IMR-90 (cell line): ENCODE measurements around the gene STRADA. TPM values are rescaled to one million over a fixed set of nuclear protein-coding genes. Genes with fewer than 3 reads are reported as not detected.

Experiments used
- ATAC-seq: fragments of 200-7000 bp; cut with Tn5 transposase; 2 replicates; pipeline ENCODE4 v1.9.1; 2020; ENCODE audit warnings: low read depth, mild to moderate bottlenecking, moderate library complexity
- BruUV-seq: library from RNA; stranded (reverse); fragments of 400-500 nt; replicated peaks from 2 replicates; lab custom pipeline; 2021; lab: Mats Ljungman, UMichigan
- CTCF ChIA-PET: fragments of 300-600 bp; formaldehyde crosslinking; extraction: SDS; loops from one replicate; lab custom pipeline; 2021; ENCODE audit warnings: antibody characterized with exemption; lab: Yijun Ruan, JAX
- POLR2A ChIA-PET: fragments of 300-600 bp; sonication (Branson Sonifier 250); formaldehyde crosslinking; loops from one replicate; lab custom pipeline; 2022; ENCODE audit warnings: antibody characterized with exemption; ENCODE audit not compliant: unreplicated experiment; lab: Charles Lee
- DNase-seq: peaks from one replicate; pipeline ENCODE4 v3.0.0; 2013
- H2AFZ ChIP-seq: replicated peaks from 2 replicates; pipeline ENCODE3; 2013; ENCODE audit warnings: low read length, mild to moderate bottlenecking; ENCODE audit not compliant: poor library complexity
- H2AK5ac ChIP-seq: 2 replicates; pipeline ENCODE4 v1.6.1; 2013; ENCODE audit warnings: low read depth, low read length, inconsistent platforms
- H2AK9ac ChIP-seq: replicated peaks from 2 replicates; pipeline ENCODE3; 2013; ENCODE audit warnings: mild to moderate bottlenecking, low read depth, low read length, moderate library complexity; ENCODE audit not compliant: poor library complexity
- H2BK120ac ChIP-seq: 2 replicates; pipeline ENCODE4 v1.6.1; 2013; ENCODE audit warnings: low read depth, low read length, inconsistent platforms
- H2BK15ac ChIP-seq: 3 replicates; pipeline ENCODE4 v1.6.1; 2013; ENCODE audit warnings: low read depth, low read length, inconsistent platforms
- H2BK20ac ChIP-seq: 2 replicates; pipeline ENCODE4 v1.6.1; 2013; ENCODE audit warnings: low read depth, mild to moderate bottlenecking, inconsistent platforms, low read length, moderate library complexity
- H2BK5ac ChIP-seq: 2 replicates; pipeline ENCODE4 v1.6.1; 2013; ENCODE audit warnings: mild to moderate bottlenecking, low read depth, low read length, inconsistent platforms; ENCODE audit not compliant: poor library complexity, severe bottlenecking
- H3K14ac ChIP-seq: replicated peaks from 2 replicates; pipeline ENCODE4 v1.6.1; 2013; ENCODE audit warnings: low read depth, low read length, inconsistent platforms
- H3K18ac ChIP-seq: 2 replicates; pipeline ENCODE4 v1.6.1; 2013; ENCODE audit warnings: low read depth, low read length, control low read depth
- H3K23ac ChIP-seq: 2 replicates; pipeline ENCODE4 v1.6.1; 2013; ENCODE audit warnings: low read depth, low read length, inconsistent platforms
- H3K27ac ChIP-seq: 2 replicates; pipeline ENCODE4 v1.5.1; 2013; ENCODE audit warnings: mild to moderate bottlenecking, control low read depth, low read length; ENCODE audit not compliant: insufficient read depth
- H3K27me3 ChIP-seq: 2 replicates; pipeline ENCODE4 v1.6.1; 2013; ENCODE audit warnings: low read length; ENCODE audit not compliant: control insufficient read depth, insufficient read depth
- H3K36me3 ChIP-seq: 2 replicates; pipeline ENCODE4 v1.6.1; 2013; ENCODE audit warnings: low read length, mixed read lengths; ENCODE audit not compliant: control insufficient read depth, insufficient read depth
- H3K4ac ChIP-seq: 2 replicates; pipeline ENCODE4 v1.6.1; 2013; ENCODE audit warnings: low read depth, low read length, inconsistent platforms
- H3K4me1 ChIP-seq: 2 replicates; pipeline ENCODE4 v1.6.1; 2013; ENCODE audit warnings: low read length, mixed read lengths; ENCODE audit not compliant: control insufficient read depth, insufficient read depth
- H3K4me2 ChIP-seq: 2 replicates; pipeline ENCODE4 v1.6.1; 2013; ENCODE audit warnings: low read depth, mild to moderate bottlenecking, control low read depth, low read length, moderate library complexity
- H3K4me3 ChIP-seq: 2 replicates; pipeline ENCODE4 v1.5.1; 2013; ENCODE audit warnings: low read depth, mild to moderate bottlenecking, control low read depth, low read length, moderate library complexity; ENCODE audit not compliant: insufficient read depth
- H3K56ac ChIP-seq: 2 replicates; pipeline ENCODE4 v1.6.1; 2013; ENCODE audit warnings: low read length, inconsistent platforms; ENCODE audit not compliant: insufficient read depth; ENCODE audit errors: extremely low read depth
- H3K79me1 ChIP-seq, 2 experiments: 2 replicates each; pipeline ENCODE4 v1.6.1; 2013; ENCODE audit warnings: low read length in 2 of 2, inconsistent platforms in 1 of 2, low read depth in 1 of 2
- H3K9ac ChIP-seq: 2 replicates; pipeline ENCODE4 v1.6.1; 2013; ENCODE audit warnings: low read depth, low read length, control low read depth
- H3K9me1 ChIP-seq: 2 replicates; pipeline ENCODE4 v1.6.1; 2013; ENCODE audit warnings: low read length, inconsistent platforms; ENCODE audit not compliant: insufficient read depth
- H3K9me3 ChIP-seq: 2 replicates; pipeline ENCODE4 v1.6.1; 2013; ENCODE audit warnings: low read length; ENCODE audit not compliant: control insufficient read depth, insufficient read depth
- H4K20me1 ChIP-seq: 2 replicates; pipeline ENCODE4 v1.6.1; 2013; ENCODE audit warnings: low read length, inconsistent platforms; ENCODE audit not compliant: insufficient read depth
- H4K5ac ChIP-seq: 2 replicates; pipeline ENCODE4 v1.6.1; 2013; ENCODE audit warnings: mild to moderate bottlenecking, low read depth, low read length, control low read depth
- H4K8ac ChIP-seq, 2 experiments: 2 replicates each; pipeline ENCODE4 v1.6.1; 2013; ENCODE audit warnings: low read depth in 2 of 2, low read length in 2 of 2, control low read depth in 1 of 2, inconsistent platforms in 1 of 2
- H4K91ac ChIP-seq: 2 replicates; pipeline ENCODE4 v1.6.1; 2013; ENCODE audit warnings: low read depth, low read length, inconsistent platforms; ENCODE audit not compliant: insufficient read depth
- CEBPB ChIP-seq: IDR thresholded peaks from 2 replicates; pipeline ENCODE4 v1.6.1; 2012; ENCODE audit warnings: low read depth, low read length, improper control_type of control experiment
- FOS ChIP-seq: fragments of 150-350 bp; IDR thresholded peaks from 2 replicates; pipeline ENCODE4 v1.6.1; 2016; ENCODE audit warnings: low read depth, low read length
- MAZ ChIP-seq: IDR thresholded peaks from 2 replicates; pipeline ENCODE4 v1.6.1; 2012; ENCODE audit warnings: low read depth, mild to moderate bottlenecking, low read length, improper control_type of control experiment, moderate library complexity, borderline replicate concordance
- MXI1 ChIP-seq: IDR thresholded peaks from 2 replicates; pipeline ENCODE4 v1.6.1; 2012; ENCODE audit warnings: low read depth, mild to moderate bottlenecking, low read length, moderate library complexity, borderline replicate concordance
- POLR2A ChIP-seq: IDR thresholded peaks from 2 replicates; pipeline ENCODE4 v1.6.1; 2012; ENCODE audit warnings: mild to moderate bottlenecking, low read depth, low read length
- RCOR1 ChIP-seq: IDR thresholded peaks from 2 replicates; pipeline ENCODE4 v1.6.1; 2012; ENCODE audit warnings: mild to moderate bottlenecking, low read length, improper control_type of control experiment; ENCODE audit not compliant: insufficient replicate concordance
- RFX5 ChIP-seq: IDR thresholded peaks from 2 replicates; pipeline ENCODE4 v1.8.0; 2012; ENCODE audit warnings: low read depth, mild to moderate bottlenecking, low read length, moderate library complexity
- WGBS, 2 experiments: methylation state at CpG; one replicate each; pipeline versions ENCODE4 v1.1.5 to v1.1.7; 2013; ENCODE audit warnings: missing lambda C conversion rate in 2 of 2; ENCODE audit not compliant: insufficient read length in 1 of 2; ENCODE audit errors: extremely low coverage in 2 of 2; 5-methylcytosine and 5-hydroxymethylcytosine counted together
- dilution Hi-C: fragments of 300-500 bp; cut with HindIII; formaldehyde crosslinking; loops from one replicate; pipeline ENCODE4 v1.14.3; 2018; ENCODE audit warnings: low sequenced_read_pairs; ENCODE audit not compliant: unreplicated experiment
- in situ Hi-C: fragments of 300-500 bp; cut with MboI; formaldehyde crosslinking; loops from 3 replicates; pipeline ENCODE4 v1.14.3; 2019; ENCODE audit warnings: low sequenced_read_pairs, inconsistent platforms, mixed read lengths
- intact Hi-C: fragments of 100-400 bp; cut with micrococcal nuclease; formaldehyde crosslinking; loops from 2 replicates; pipeline ENCODE4 v1.10.0; 2022
- polyA plus RNA-seq, 3 experiments: library from polyadenylated mRNA; depleted of rRNA; stranded (reverse); fragments of >200 nt; gene quantifications; 2 replicates each; pipeline ENCODE4 v1.2.3, GENCODE V29; 2012; ENCODE audit warnings: low replicate concordance in 1 of 3
- total RNA-seq: library from RNA; depleted of rRNA; stranded (reverse); fragments of >200 nt; gene quantifications from 2 replicates; pipeline ENCODE4 v1.2.3, GENCODE V29; 2012

STRADA gene
- total and polyA plus RNA-seq, 2 of the 4 experiments (the other 2 are of a cell fraction) = 19.9 to 30.9 TPM

DNA sequence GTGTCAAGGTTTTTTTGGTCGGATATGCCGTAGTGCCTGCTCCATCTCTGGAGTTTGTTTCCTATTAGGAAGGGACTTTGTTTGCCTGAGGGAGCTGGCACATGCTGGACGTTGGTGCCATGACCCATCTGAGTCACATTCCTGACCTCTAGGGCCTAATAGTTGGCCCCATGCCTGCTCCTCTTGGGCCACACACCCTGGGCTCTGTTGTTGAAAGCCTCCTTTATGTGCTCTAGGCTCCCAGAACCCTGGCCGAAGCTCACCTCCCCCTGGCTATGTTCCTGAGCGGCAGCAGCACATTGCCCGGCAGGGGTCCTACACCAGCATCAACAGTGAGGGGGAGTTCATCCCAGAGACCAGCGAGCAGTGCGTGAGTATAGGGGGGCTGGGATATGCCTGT is 60.1 kb downstream of the STRADA start:
- Histone ChIP-seq H4K8ac (no peak overlapping the region), H3K36me3 (peaks cover 10% of the 10 kb centered on the region), H3K9ac (no peak overlapping the region), H2AK9ac (no peak overlapping the region), H4K5ac (no peak overlapping the region), H4K91ac (no peak overlapping the region), H3K4me3 (no peak overlapping the region), H2BK5ac (no peak overlapping the region), H3K4me1 (no peaks in the 10 kb centered on the region), H4K20me1 (peaks cover 3% of the 10 kb centered on the region; the same call in 1 of the 2 replicates), H2BK120ac (no peak overlapping the region), H3K18ac (no peak overlapping the region), H3K27me3 (no peaks in the 10 kb centered on the region), H3K23ac (no peak overlapping the region), H3K4me2 (no peak overlapping the region), H3K79me1 (peaks cover 0 to 3% of the 10 kb centered on the region in 2 experiments; a peak in 1 of 4 replicates), H3K9me1 (no peaks in the 10 kb centered on the region), H3K4ac (no peak overlapping the region), H3K14ac (no peak overlapping the region), H2BK15ac (no peak overlapping the region), H2AK5ac (no peak overlapping the region), H3K9me3 (no peaks in the 10 kb centered on the region), H3K27ac (no peak overlapping the region), H2BK20ac (no peak overlapping the region), H2AFZ (no peak overlapping the region), H3K56ac (no peak overlapping the region)
- intact Hi-C loops = loop anchor here (10.0 kb wide), 1 partner anchor 53 kb away; no protein-coding TSS in a partner anchor
- dilution Hi-C loops = no loop called here
- in situ Hi-C loops = no loop called here
- BruUV-seq = no TSS peak
- ATAC-seq (no peak), DNase-seq (no peak)
- POLR2A ChIA-PET = no interaction called here
- CTCF ChIA-PET = no interaction called here
- no CpG with 5 or more reads among the region's 8 CpGs for WGBS, 2 experiments
- no peak for TF ChIP-seq POLR2A
- TF ChIP-seq MXI1 = no peak
- no peak for TF ChIP-seq FOS
- no peak for TF ChIP-seq MAZ
- no peak for TF ChIP-seq RFX5
- no peak for TF ChIP-seq CEBPB
- TF ChIP-seq RCOR1 = no peak
